ENCODE measurements around the gene UBE2S. TPM values are rescaled to one million over a fixed set of nuclear protein-coding genes. Genes with fewer than 3 reads are reported as not detected.
A peak's percentile ranks its signal among the peaks of the same experiment; 100 is the strongest.

Gene UBE2S
- total RNA-seq, 1 donor from 2014 or later: 224 TPM

- intact Hi-C loops (cut with micrococcal nuclease): loop anchor here (1.0 to 2.0 kb wide), 4 partner anchors 15 to 74 kb away; partner anchors contain the start of genes HSPBP1, KMT5C and RPL28
- peak overlapping the region; percentile 82 for H3K4me3 Mint-ChIP-seq
- peak; percentile 45 for DNase-seq (ENCODE audit: low spot score)
- H3K36me3 Mint-ChIP-seq (ENCODE audit: low read depth): no peaks in the 10 kb centered on the region
- H3K4me1 Mint-ChIP-seq (ENCODE audit: low read depth): peaks cover 26% of the 10 kb centered on the region
- H3K9me3 Mint-ChIP-seq: no peaks in the 10 kb centered on the region
- H3K27me3 Mint-ChIP-seq (ENCODE audit: insufficient read depth): peaks cover 44% of the 10 kb centered on the region
- H3K27ac Mint-ChIP-seq: no peak overlapping the region
These were observed 53.5 kb downstream of the UBE2S start for GRCh38 chr19:55353803-55354697.

GRCh38 chr19:55353356-55353802 is 54.2 kb downstream of the UBE2S start:
- DNase-seq (ENCODE audit: low spot score): no peak
- Mint-ChIP-seq H3K36me3 (ENCODE audit: low read depth) (no peaks in the 10 kb centered on the region), H3K9me3 (no peaks in the 10 kb centered on the region), H3K27ac (no peak overlapping the region), H3K27me3 (ENCODE audit: insufficient read depth) (peaks cover 43% of the 10 kb centered on the region), H3K4me1 (ENCODE audit: low read depth) (peaks cover 26% of the 10 kb centered on the region), H3K4me3 (peak overlapping the region; percentile 82)
- intact Hi-C loops (cut with micrococcal nuclease): no loop called here

- intact Hi-C loops (cut with micrococcal nuclease): no loop called here
- no peak for DNase-seq (ENCODE audit: low spot score)
- no peaks in the 10 kb centered on the region for H3K36me3 Mint-ChIP-seq (ENCODE audit: low read depth)
- peak overlapping the region; percentile 13 for H3K27ac Mint-ChIP-seq
- peaks cover 42% of the 10 kb centered on the region for H3K27me3 Mint-ChIP-seq (ENCODE audit: insufficient read depth)
- H3K4me3 Mint-ChIP-seq: peak overlapping the region; percentile 82
- H3K4me1 Mint-ChIP-seq (ENCODE audit: low read depth): peaks cover 26% of the 10 kb centered on the region
- H3K9me3 Mint-ChIP-seq: no peaks in the 10 kb centered on the region
These were observed 54.9 kb downstream of the UBE2S start for GRCh38 chr19:55352549-55353145.

- DNase-seq (ENCODE audit: low spot score): no peak
- intact Hi-C loops (cut with micrococcal nuclease): no loop called here
- H3K27ac Mint-ChIP-seq: no peak overlapping the region
These were observed 55.5 kb downstream of the UBE2S start for GRCh38 chr19:55352040-55352439.

GRCh38 chr19:55350620-55351315 is 56.8 kb downstream of the UBE2S start:
- intact Hi-C loops (cut with micrococcal nuclease): no loop called here

More at GRCh38 chr19:55352040-55352439, 55.5 kb downstream of the UBE2S start:
- peaks cover 36% of the 10 kb centered on the region for H3K27me3 Mint-ChIP-seq (ENCODE audit: insufficient read depth)
- H3K9me3 Mint-ChIP-seq: no peaks in the 10 kb centered on the region
- H3K4me1 Mint-ChIP-seq (ENCODE audit: low read depth): peaks cover 26% of the 10 kb centered on the region
- H3K4me3 Mint-ChIP-seq: peak overlapping the region; percentile 30
- no peaks in the 10 kb centered on the region for H3K36me3 Mint-ChIP-seq (ENCODE audit: low read depth)

More at GRCh38 chr19:55350620-55351315, 56.8 kb downstream of the UBE2S start:
- no peak for DNase-seq (ENCODE audit: low spot score)
- Mint-ChIP-seq H3K9me3 (no peaks in the 10 kb centered on the region), H3K36me3 (ENCODE audit: low read depth) (no peaks in the 10 kb centered on the region), H3K27me3 (ENCODE audit: insufficient read depth) (peaks cover 32% of the 10 kb centered on the region), H3K4me3 (peak overlapping the region; percentile 22), H3K4me1 (ENCODE audit: low read depth) (peaks cover 26% of the 10 kb centered on the region), H3K27ac (no peak overlapping the region)

Other genes with a start within 250 kb of the UBE2S start
- 0.36 TPM in 1 of 2 replicates, not detected in the other for gene DNAAF3, start 241.2 kb downstream of the UBE2S start, total RNA-seq
- gene SYT5, start 227.5 kb downstream of the UBE2S start, total RNA-seq: not detected in 2 replicates
- gene PTPRH, start 198.3 kb downstream of the UBE2S start, total RNA-seq: 0.16 TPM in 1 of 2 replicates, not detected in the other
- gene TMEM86B, start 179.0 kb downstream of the UBE2S start, total RNA-seq: 7.7 and 8.3 TPM in 2 replicates
- 200 and 202 TPM in 2 replicates for gene PPP6R1, start 148.8 kb downstream of the UBE2S start, total RNA-seq
- 66.4 and 69.6 TPM in 2 replicates for gene HSPBP1, start 127.7 kb downstream of the UBE2S start, total RNA-seq
- 7.8 and 8.4 TPM in 2 replicates for gene BRSK1, start 123.8 kb downstream of the UBE2S start, total RNA-seq
- 0.71 TPM in 1 of 2 replicates, not detected in the other for gene TMEM150B, start 82.4 kb downstream of the UBE2S start, total RNA-seq
- 29.1 and 29.9 TPM in 2 replicates for gene KMT5C, start 67.9 kb downstream of the UBE2S start, total RNA-seq
- 0.26 TPM in 1 of 2 replicates, not detected in the other for gene COX6B2, start 53.1 kb downstream of the UBE2S start, total RNA-seq
- gene GARIN5B, start 44.5 kb downstream of the UBE2S start, total RNA-seq: 0.05 TPM in 1 of 2 replicates, not detected in the other
- gene IL11, start 37.3 kb downstream of the UBE2S start, total RNA-seq: 0.34 TPM in 1 of 2 replicates, not detected in the other
- gene TMEM190, start 31.0 kb downstream of the UBE2S start, total RNA-seq: not detected in 2 replicates
- gene TMEM238, start 23.5 kb downstream of the UBE2S start, total RNA-seq: 9.7 and 10.6 TPM in 2 replicates
- gene RPL28, start 21.9 kb downstream of the UBE2S start, total RNA-seq: 1,835 and 1,847 TPM in 2 replicates
- not detected in 2 replicates for gene SHISA7, start 35.5 kb upstream of the UBE2S start, total RNA-seq
- gene ISOC2, start 53.9 kb upstream of the UBE2S start, total RNA-seq: 31.3 and 34.3 TPM in 2 replicates
- not detected in 2 replicates for gene C19orf85, start 57.0 kb upstream of the UBE2S start, total RNA-seq
- 7.6 and 10.4 TPM in 2 replicates for gene ZNF628, start 68.8 kb upstream of the UBE2S start, total RNA-seq
- gene NAT14, start 77.4 kb upstream of the UBE2S start, total RNA-seq: 23.1 and 26.1 TPM in 2 replicates
- 0.24 and 0.65 TPM in 2 replicates for gene SSC5D, start 80.6 kb upstream of the UBE2S start, total RNA-seq
- not detected in 2 replicates for gene SBK2, start 129.3 kb upstream of the UBE2S start, total RNA-seq
- not detected in 2 replicates for gene SBK3, start 137.8 kb upstream of the UBE2S start, total RNA-seq
- gene ZNF579, start 173.1 kb upstream of the UBE2S start, total RNA-seq: 10.2 and 11.7 TPM in 2 replicates
- gene FIZ1, start 191.7 kb upstream of the UBE2S start, total RNA-seq: 24.2 and 24.7 TPM in 2 replicates
- gene ZNF524, start 192.5 kb upstream of the UBE2S start, total RNA-seq: 20.0 and 22.9 TPM in 2 replicates
- 12.6 and 13.2 TPM in 2 replicates for gene ZNF865, start 197.9 kb upstream of the UBE2S start, total RNA-seq
- 3.0 and 4.9 TPM in 2 replicates for gene ZNF784, start 216.8 kb upstream of the UBE2S start, total RNA-seq
- 39.8 and 40.4 TPM in 2 replicates for gene ZNF580, start 233.2 kb upstream of the UBE2S start, total RNA-seq
- gene ZNF581, start 235.9 kb upstream of the UBE2S start, total RNA-seq: 35.6 and 36.4 TPM in 2 replicates
- gene CCDC106, start 240.4 kb upstream of the UBE2S start, total RNA-seq: 7.3 and 9.0 TPM in 2 replicates
- gene U2AF2, start 247.2 kb upstream of the UBE2S start, total RNA-seq: 384 and 394 TPM in 2 replicates